ENCODE results near the gene RIMBP2.

- no peak for TF ChIP-seq CTCF (IDR thresholded peaks at IDR 0.05)
- no peak for TF ChIP-seq EZH2phosphoT487 (IDR thresholded peaks at IDR 0.05)
- no peak for TF ChIP-seq EZH2 (IDR thresholded peaks at IDR 0.05)
Observed at GRCh38 chr12:130700492-130701401, 15.4 kb downstream of the RIMBP2 start.
